HL-60 (cell line): ENCODE measurements around the gene ADAMTS15.

Experiments used
- DNase-seq, 2 experiments: peaks; one replicate each; pipeline ENCODE4 v3.0.0-alpha.2; 2010 to 2020; ENCODE audit warnings: low read depth in 1 of 2, low spot score in 1 of 2
- H3K27ac ChIP-seq: fragments of 250-450 bp; sonication (Bioruptor Pico); replicated peaks from 2 replicates; pipeline ENCODE4 v1.5.1; 2020; ENCODE audit warnings: mild to moderate bottlenecking, moderate library complexity
- H3K27me3 ChIP-seq: fragments of 250-450 bp; sonication (Bioruptor Pico); 2 replicates; pipeline ENCODE4 v1.5.1; 2021; ENCODE audit warnings: mild to moderate bottlenecking, moderate library complexity; ENCODE audit not compliant: insufficient read depth, poor library complexity, severe bottlenecking
- H3K4me3 ChIP-seq: replicated peaks from 2 replicates; pipeline ENCODE4 v1.5.1; 2011; ENCODE audit warnings: mild to moderate bottlenecking, control low read depth, low read length; ENCODE audit not compliant: insufficient read depth
- GABPA ChIP-seq: IDR thresholded peaks from 2 replicates; pipeline ENCODE4 v1.6.1; 2012; ENCODE audit warnings: low read depth
- POLR2AphosphoS5 ChIP-seq: IDR thresholded peaks from 2 replicates; pipeline ENCODE4 v1.6.1; 2012; ENCODE audit warnings: low read depth
- SPI1 ChIP-seq: IDR thresholded peaks from 2 replicates; pipeline ENCODE4 v1.6.1; 2012; ENCODE audit warnings: low read depth, mild to moderate bottlenecking, borderline replicate concordance
- TF ChIP-seq, protein P1 (sequence below): IDR thresholded peaks from one replicate; pipeline ENCODE4 v1.5.1; 2011; ENCODE audit warnings: low read length, control low read depth, inconsistent platforms; ENCODE audit not compliant: insufficient read depth
- TF ChIP-seq, protein P2 (sequence below): IDR thresholded peaks from 2 replicates; pipeline ENCODE4 v1.6.1; 2012; ENCODE audit warnings: low read depth; ENCODE audit not compliant: insufficient replicate concordance

Gene ADAMTS15

DNA sequence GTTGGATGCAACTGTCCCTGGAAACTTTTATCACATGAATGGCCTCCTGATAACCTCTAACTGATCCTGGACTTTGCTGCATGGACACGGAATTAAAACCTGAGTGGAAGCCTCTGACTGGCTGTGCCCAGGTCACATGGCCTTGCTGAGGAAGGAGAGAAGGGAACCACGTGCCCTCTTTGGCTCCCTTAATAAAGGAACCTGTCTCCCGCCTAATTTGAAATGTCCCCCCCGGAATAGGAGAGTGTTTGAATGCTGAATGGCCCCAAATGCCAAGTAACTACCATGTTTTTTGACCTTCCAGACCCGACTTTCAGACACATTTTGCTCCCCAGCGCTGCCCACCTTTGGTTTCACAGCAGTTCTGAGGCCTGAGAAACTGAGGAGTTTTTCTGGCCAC lies 76.9 kb downstream of the ADAMTS15 start:
- Histone ChIP-seq H3K27me3 (no peaks in the 10 kb centered on the region), H3K27ac (no peak overlapping the region), H3K4me3 (no peak overlapping the region)
- DNase-seq: no peak
- TF ChIP-seq POLR2AphosphoS5: no peak
- TF ChIP-seq SPI1: no peak
- TF ChIP-seq, protein P1, sequence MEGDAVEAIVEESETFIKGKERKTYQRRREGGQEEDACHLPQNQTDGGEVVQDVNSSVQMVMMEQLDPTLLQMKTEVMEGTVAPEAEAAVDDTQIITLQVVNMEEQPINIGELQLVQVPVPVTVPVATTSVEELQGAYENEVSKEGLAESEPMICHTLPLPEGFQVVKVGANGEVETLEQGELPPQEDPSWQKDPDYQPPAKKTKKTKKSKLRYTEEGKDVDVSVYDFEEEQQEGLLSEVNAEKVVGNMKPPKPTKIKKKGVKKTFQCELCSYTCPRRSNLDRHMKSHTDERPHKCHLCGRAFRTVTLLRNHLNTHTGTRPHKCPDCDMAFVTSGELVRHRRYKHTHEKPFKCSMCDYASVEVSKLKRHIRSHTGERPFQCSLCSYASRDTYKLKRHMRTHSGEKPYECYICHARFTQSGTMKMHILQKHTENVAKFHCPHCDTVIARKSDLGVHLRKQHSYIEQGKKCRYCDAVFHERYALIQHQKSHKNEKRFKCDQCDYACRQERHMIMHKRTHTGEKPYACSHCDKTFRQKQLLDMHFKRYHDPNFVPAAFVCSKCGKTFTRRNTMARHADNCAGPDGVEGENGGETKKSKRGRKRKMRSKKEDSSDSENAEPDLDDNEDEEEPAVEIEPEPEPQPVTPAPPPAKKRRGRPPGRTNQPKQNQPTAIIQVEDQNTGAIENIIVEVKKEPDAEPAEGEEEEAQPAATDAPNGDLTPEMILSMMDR: no peak
- TF ChIP-seq GABPA: no peak
- TF ChIP-seq, protein P2, sequence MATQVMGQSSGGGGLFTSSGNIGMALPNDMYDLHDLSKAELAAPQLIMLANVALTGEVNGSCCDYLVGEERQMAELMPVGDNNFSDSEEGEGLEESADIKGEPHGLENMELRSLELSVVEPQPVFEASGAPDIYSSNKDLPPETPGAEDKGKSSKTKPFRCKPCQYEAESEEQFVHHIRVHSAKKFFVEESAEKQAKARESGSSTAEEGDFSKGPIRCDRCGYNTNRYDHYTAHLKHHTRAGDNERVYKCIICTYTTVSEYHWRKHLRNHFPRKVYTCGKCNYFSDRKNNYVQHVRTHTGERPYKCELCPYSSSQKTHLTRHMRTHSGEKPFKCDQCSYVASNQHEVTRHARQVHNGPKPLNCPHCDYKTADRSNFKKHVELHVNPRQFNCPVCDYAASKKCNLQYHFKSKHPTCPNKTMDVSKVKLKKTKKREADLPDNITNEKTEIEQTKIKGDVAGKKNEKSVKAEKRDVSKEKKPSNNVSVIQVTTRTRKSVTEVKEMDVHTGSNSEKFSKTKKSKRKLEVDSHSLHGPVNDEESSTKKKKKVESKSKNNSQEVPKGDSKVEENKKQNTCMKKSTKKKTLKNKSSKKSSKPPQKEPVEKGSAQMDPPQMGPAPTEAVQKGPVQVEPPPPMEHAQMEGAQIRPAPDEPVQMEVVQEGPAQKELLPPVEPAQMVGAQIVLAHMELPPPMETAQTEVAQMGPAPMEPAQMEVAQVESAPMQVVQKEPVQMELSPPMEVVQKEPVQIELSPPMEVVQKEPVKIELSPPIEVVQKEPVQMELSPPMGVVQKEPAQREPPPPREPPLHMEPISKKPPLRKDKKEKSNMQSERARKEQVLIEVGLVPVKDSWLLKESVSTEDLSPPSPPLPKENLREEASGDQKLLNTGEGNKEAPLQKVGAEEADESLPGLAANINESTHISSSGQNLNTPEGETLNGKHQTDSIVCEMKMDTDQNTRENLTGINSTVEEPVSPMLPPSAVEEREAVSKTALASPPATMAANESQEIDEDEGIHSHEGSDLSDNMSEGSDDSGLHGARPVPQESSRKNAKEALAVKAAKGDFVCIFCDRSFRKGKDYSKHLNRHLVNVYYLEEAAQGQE: no peak
